HG03025 (cell line): ENCODE measurements around the gene IGF2BP2.
A peak's percentile ranks its signal among the peaks of the same experiment; 100 is the strongest.
"Not testable (repeated sequence)": the region's sequence is repeated elsewhere in the genome, so short reads cannot be mapped to it uniquely, and the experiment has no call there.

Source experiments
- ATAC-seq: cut with Tn5 transposase; IDR thresholded peaks from one replicate; pipeline ENCODE4 v1.9.1; 2021; ENCODE audit warnings: mild to moderate bottlenecking, moderate library complexity; ENCODE audit not compliant: unreplicated experiment, low FRiP score

The IGF2BP2 gene

GRCh38 chr3:185838417-185838989 lies 13.7 kb upstream of the IGF2BP2 start:
- not testable (repeated sequence) for ATAC-seq

- ATAC-seq = no peak
Observed at GRCh38 chr3:185837414-185837813, 12.6 kb upstream of the IGF2BP2 start.

GRCh38 chr3:185831990-185832389 lies 7.1 kb upstream of the IGF2BP2 start:
- ATAC-seq = no peak

DNA sequence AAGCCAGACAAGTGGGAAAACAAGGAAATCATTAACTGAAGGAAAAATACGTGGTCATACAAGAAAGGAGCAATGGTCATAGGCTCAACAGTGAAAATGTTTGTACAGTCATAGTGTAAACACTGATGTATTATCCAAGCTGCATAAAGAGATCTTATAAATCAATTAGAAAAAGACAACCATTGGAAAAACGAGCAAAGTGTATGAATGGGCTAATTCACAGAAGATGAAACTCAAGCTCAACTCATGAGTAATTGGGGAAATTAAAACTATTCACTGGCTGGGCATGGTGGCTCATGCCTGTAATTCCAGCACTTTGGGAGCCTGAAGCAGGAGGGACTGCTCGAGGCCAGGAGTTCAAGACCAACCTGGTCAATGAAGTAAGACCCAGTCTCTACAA lies 6.4 kb upstream of the IGF2BP2 start:
- no peak for ATAC-seq

DNA sequence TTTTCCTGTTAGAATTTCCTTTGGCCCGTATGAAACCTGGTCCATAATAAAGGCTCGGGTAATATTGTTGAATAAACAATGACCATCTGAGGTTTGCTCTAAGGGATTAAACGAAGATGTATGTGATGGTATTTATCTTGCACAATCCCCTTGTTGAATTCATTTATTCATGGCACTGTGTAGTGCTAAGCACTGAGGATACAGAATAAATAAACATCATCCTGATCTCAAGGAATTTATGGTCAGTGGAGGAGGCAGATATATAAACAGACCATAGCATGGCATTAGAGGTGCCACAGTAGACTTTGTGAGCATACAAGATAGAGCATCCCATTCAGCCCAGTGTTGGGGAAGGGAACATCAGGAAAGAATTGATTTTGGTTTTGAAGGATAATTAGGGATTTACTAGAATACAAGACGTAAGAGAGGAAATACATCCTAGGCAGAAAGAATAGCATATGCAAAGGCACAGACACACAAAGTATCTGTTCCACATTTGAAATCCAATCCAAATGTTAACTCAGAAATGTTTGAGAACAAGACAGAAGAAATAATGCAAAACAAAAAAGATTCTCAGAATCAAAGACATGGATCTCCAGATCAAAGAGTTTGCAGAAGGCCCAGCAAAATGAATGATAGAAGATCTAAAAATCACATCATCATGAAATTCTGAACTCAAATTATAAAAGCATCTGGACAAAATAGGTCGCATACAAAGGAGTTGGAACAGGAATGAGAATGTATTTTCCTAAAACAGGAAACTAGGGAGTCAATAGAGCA lies 5.4 kb upstream of the IGF2BP2 start:
- no peak for ATAC-seq

- ATAC-seq = no peak
Observed at GRCh38 chr3:185828755-185829154, 3.9 kb upstream of the IGF2BP2 start.

DNA sequence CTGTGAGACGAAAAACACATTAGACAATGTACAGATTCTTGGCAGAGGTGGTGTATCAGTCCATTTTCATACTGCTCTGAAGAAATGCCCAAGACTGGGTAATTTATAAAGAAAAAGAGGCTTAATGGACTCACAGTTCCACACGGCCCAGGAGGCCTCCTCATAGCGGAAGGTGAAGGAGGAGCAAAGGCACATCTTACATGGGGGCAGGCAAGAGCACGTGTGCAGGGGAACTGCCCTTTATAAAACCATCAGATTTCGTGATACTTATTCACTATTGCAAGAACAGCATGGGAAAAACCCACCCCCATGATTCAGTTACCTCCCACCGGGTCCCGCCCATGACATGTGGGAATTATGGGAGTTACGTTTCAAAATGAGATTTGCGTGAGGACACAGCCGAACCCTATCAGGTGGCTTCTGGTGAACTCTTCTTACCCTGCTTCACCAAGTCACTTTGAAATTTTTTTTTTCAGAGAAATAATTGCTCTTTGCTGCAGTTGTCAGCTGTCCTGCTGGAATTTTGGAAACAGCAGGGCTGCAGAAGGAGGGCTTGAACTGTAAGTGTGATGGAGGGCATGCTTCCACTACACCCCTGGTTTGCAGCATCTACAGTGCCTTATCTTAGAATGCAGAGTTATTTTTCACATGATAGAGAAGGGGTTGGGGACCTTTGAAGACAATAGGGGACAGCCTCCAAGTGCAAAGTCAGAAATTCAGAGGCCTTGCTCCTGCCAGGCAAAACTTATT lies 2.9 kb upstream of the IGF2BP2 start:
- no peak for ATAC-seq

DNA sequence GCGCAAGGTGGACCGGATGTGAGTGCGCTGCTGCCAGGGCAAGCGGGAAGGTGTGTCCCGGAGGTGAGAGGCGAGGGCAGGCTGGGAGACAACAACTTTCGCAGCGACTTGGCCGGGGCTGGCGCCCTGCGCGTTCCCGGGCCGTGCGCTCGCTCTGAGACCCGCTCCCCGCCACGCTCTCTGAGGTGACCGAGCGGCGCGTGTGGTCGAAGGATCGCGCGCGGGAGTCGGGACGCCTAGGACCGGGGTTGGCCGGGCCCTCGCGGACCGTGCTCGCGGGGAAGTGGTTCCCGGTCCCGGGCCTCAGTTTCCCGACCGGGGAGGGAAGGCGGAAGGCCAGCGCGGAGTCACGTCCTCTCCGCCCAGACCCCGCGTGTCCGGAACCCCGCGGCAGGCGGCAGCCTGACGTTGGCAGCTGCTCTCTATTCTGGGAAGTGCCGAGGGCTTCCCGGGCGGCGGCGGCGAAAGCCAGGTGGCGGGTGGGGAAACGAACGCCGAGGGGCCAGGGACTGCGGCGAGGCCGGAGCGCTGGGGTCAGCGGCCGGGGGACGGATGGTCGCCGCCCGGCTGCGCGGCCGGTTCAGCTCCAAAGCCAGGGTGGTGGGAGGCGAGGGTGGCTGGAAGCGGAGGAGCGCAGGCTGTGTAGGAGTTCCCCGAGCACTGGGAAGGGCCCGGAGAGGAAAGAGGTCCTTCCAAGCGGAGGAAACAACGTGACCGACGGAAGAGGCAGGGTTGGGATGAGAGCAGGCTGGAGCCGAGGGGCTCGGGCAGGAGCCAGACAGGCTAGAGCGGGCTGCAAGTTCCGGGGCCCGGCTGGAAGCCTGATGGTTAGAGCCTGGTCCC lies 1.0 kb upstream of the IGF2BP2 start:
- peak; percentile 29 for ATAC-seq

GRCh38 chr3:185824051-185825005 lies 514 bp downstream of the IGF2BP2 start:
- no peak for ATAC-seq

GRCh38 chr3:185823078-185824044 lies 1.5 kb downstream of the IGF2BP2 start:
- ATAC-seq = no peak

- no peak for ATAC-seq
Observed at GRCh38 chr3:185822221-185823000, 2.4 kb downstream of the IGF2BP2 start.

DNA sequence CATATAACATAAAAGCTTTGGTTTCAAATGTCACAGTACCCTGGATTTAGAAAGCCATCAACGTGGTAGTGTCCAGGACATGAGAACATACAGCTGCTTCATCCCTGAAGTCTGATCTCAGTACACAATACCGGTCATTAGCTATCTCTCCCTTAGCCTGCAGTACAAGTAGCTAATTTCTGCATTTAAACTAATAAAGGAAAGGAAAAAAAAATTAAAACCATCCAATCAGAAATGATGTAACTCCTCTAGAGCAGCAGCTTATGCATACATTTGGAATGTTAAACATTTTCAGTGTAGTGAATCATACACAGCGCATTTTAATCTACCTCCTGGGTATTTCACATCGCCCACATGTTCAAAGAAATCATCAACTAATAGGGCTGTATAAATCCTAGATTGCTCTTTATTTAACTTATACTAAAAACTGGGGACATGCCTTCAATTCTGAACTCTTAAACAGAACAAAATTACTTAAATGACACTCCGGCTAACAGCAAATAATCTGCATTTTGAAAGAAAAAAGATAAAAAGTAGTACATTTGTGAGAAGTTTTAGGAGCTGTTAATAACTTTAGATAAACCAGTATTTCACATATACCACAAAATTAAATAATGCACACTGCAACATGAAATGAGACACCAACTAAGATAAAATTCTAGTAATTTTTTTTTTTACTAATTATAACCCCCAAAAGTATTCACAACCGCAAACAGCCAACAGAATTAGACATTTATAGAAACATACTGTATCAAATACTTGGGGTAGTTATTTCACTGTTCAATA lies 3.7 kb downstream of the IGF2BP2 start:
- ATAC-seq = no peak

GRCh38 chr3:185818267-185818875 lies 6.5 kb downstream of the IGF2BP2 start:
- ATAC-seq = no peak

DNA sequence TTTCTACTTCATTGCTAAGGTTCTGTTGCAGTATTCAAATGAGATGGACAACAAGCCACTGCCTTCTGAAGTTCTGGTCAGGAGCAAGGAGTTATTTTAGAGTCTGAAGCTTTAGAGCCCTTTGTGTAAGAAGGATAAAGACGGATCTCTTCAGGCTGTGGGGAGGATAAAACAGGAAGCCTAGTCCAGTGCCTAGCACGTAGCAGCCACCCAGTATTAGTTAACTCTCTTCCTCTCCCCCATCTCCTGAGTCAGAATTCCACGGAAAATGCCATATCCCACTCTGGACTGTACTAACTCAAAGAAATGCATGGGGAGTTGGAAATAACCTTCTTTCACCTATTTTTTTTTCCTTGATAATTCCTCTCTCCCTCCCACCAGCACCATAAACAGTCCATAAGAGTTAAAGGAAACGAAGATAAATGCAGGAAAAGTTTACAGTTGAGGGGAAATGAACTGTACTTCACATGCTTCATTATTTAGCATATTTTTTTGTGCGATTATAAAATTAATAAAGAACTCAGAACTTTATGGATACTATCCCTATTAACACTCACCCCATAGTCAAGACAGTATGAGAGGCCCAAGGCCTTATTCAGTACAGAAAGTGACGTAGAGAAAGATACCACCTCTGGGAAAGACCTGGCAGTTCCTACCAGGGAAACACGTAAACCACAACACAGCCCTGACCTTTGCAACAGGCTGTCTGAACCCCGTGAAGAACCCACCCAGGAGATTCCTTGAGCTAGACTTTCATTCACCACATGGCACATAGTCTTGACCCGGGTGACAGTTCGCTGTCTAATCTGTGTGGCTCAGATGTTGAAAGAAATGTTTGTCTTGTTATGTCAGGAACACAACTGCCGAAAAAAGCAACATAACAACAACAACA lies 9.2 kb downstream of the IGF2BP2 start:
- ATAC-seq = no peak

DNA sequence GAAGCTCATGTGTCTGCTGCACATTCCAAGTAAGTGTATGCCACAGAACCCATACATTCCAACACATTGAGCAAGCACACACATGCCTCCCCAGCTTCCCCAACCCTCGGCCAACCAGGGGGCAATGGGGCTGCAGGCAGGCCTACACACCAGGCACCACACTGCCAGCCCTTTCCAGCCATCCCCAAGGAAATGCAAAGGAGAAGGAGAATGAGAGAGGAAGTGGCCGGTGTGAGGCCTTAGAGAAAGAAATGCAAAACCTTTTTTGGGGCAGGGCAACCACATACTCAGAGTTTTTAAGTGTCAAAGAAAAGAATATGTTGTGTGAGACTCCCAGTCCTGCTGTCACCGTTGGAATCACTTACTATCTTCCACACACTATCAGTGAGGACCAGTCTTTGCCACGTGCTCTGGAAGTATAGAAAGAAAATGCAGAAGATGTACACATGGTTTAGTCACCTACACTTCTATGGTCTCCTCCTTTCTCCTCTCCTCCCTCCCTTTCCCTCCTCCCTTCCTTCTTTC lies 11.1 kb downstream of the IGF2BP2 start:
- no peak for ATAC-seq
